Ishikawa (cell line): Measurements from ENCODE around the gene TNS3.

Experiments used
- CEBPB ChIP-seq: IDR thresholded peaks from 2 replicates; pipeline ENCODE4 v1.6.1; 2012
- CREB1 ChIP-seq: IDR thresholded peaks from 2 replicates; pipeline ENCODE4 v1.6.1; 2012; ENCODE audit warnings: low read depth
- EGR1 ChIP-seq: IDR thresholded peaks from 2 replicates; pipeline ENCODE4 v1.6.1; 2012
- EP300 ChIP-seq: IDR thresholded peaks from 2 replicates; pipeline ENCODE4 v1.6.1; 2012; ENCODE audit warnings: borderline replicate concordance
- FOXM1 ChIP-seq: IDR thresholded peaks from 2 replicates; pipeline ENCODE4 v1.6.1; 2012; ENCODE audit warnings: low read depth, borderline replicate concordance
- MAX ChIP-seq: IDR thresholded peaks from 2 replicates; pipeline ENCODE4 v1.6.1; 2012
- NFIC ChIP-seq: IDR thresholded peaks from 2 replicates; pipeline ENCODE4 v1.6.1; 2012
- RAD21 ChIP-seq: IDR thresholded peaks from 2 replicates; pipeline ENCODE4 v1.6.1; 2012; ENCODE audit warnings: low read depth
- REST ChIP-seq: IDR thresholded peaks from 2 replicates; pipeline ENCODE4 v1.6.1; 2012; ENCODE audit warnings: low read depth, mild to moderate bottlenecking
- TAF1 ChIP-seq: IDR thresholded peaks from 2 replicates; pipeline ENCODE4 v1.6.1; 2012; ENCODE audit warnings: low read depth, mild to moderate bottlenecking
- TCF12 ChIP-seq: IDR thresholded peaks from 2 replicates; pipeline ENCODE4 v1.6.1; 2012; ENCODE audit warnings: low read depth
- TEAD4 ChIP-seq: IDR thresholded peaks from 2 replicates; pipeline ENCODE4 v1.6.1; 2012
- USF1 ChIP-seq: IDR thresholded peaks from 2 replicates; pipeline ENCODE4 v1.6.1; 2012
- YY1 ChIP-seq: IDR thresholded peaks from 2 replicates; pipeline ENCODE4 v1.6.1; 2012; ENCODE audit warnings: low read depth
- ZBTB7A ChIP-seq: IDR thresholded peaks from 2 replicates; pipeline ENCODE4 v1.6.1; 2012; ENCODE audit warnings: low read depth

TNS3 gene

GRCh38 chr7:47333554-47333887 lies 248.4 kb downstream of the TNS3 start:
- TF ChIP-seq REST = no peak
- TF ChIP-seq RAD21 = no peak
- no peak for TF ChIP-seq TAF1
- TF ChIP-seq YY1 = no peak
- TF ChIP-seq TCF12 = no peak
- TF ChIP-seq EP300 = no peak
- TF ChIP-seq CREB1 = no peak
- TF ChIP-seq CEBPB = no peak
- TF ChIP-seq USF1 = no peak
- no peak for TF ChIP-seq NFIC
- no peak for TF ChIP-seq FOXM1

- TF ChIP-seq RAD21 = no peak
- no peak for TF ChIP-seq FOXM1
- TF ChIP-seq ZBTB7A = no peak
Measured at GRCh38 chr7:47332681-47333553, 249.0 kb downstream of the TNS3 start.

- no peak for TF ChIP-seq RAD21
Measured at GRCh38 chr7:47332213-47332612, 249.7 kb downstream of the TNS3 start.

GRCh38 chr7:47331179-47331565 lies 250.7 kb downstream of the TNS3 start:
- no peak for TF ChIP-seq USF1
- TF ChIP-seq MAX = no peak
- TF ChIP-seq CEBPB = no peak
- TF ChIP-seq EGR1 = no peak
- TF ChIP-seq YY1 = no peak

GRCh38 chr7:47330561-47331178 lies 251.2 kb downstream of the TNS3 start:
- TF ChIP-seq TEAD4 = no peak
- no peak for TF ChIP-seq EGR1

GRCh38 chr7:47330026-47330425 lies 251.9 kb downstream of the TNS3 start:
- no peak for TF ChIP-seq NFIC

GRCh38 chr7:47329320-47329926 lies 252.5 kb downstream of the TNS3 start:
- TF ChIP-seq TCF12 (no peak), CREB1 (no peak), ZBTB7A (no peak), USF1 (no peak)

GRCh38 chr7:47328392-47329319 lies 253.3 kb downstream of the TNS3 start:
- TF ChIP-seq USF1 = no peak
- no peak for TF ChIP-seq FOXM1
- no peak for TF ChIP-seq YY1
- no peak for TF ChIP-seq CEBPB
- no peak for TF ChIP-seq TAF1
- TF ChIP-seq RAD21 = no peak
- TF ChIP-seq EP300 = no peak
- TF ChIP-seq TCF12 = no peak
